EH (cell line): ENCODE results near the gene KRTAP13-2.

Experiments used
- DNase-seq: peaks from one replicate; pipeline ENCODE4 v3.0.0-alpha.2; 2015; ENCODE audit warnings: low read depth

KRTAP13-2 gene

GRCh38 chr21:30326390-30326789, 45.7 kb downstream of the KRTAP13-2 start:
- DNase-seq, result no peak
